GM19043 (cell line): ENCODE results near the gene CYP2W1.
"Not testable (repeated sequence)": the region's sequence is repeated elsewhere in the genome, so short reads cannot be mapped to it uniquely, and the experiment has no call there.

ENCODE experiments used
- ATAC-seq: cut with Tn5 transposase; IDR thresholded peaks from one replicate; pipeline ENCODE4 v1.9.1; 2021; ENCODE audit warnings: low read depth; ENCODE audit not compliant: unreplicated experiment

CYP2W1 gene

DNA sequence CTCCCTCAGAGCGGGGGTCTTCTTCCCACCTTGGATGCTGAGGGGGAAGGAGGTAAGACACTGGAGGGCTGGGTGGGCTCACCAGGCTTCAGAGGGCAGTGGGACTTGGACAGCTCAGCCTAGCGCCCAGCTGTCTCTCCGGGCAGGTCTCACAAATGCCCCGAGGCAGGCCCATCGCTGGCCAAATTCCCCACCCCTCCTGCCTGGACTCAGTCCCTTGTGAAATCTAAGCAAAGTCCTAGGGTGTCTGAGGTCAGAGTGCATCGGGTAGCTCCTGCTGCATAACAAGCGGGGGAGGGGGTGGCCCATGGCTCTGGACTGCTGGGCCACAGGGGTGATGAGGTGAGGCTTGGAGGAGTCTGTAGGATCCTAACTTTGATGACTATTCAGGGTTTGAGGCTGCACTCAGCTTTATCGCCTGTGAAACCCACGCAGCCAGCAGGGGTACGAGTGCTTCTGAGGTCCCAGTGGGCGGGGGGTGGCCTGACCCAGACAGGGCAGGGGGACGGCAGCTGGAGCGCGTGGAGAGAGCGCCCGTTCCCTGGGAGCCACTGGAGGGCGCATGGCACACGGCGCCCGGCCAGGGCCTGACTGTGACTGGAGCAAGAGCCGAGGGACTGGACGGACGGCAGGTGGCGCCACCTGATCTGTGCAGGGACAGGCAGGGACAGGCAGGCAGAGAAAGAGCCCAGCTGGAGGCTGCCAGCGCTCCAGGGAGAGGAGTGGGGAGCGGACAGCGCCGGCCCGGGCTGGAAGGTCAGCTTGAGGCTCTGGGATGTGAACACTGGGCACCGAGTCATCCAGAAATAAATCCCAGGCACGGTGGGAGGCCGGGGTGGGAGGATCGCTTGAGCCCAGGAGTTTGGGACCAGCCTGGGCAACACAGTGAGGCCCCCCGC is 10.0 kb downstream of the CYP2W1 start:
- peak; percentile 86 for ATAC-seq

DNA sequence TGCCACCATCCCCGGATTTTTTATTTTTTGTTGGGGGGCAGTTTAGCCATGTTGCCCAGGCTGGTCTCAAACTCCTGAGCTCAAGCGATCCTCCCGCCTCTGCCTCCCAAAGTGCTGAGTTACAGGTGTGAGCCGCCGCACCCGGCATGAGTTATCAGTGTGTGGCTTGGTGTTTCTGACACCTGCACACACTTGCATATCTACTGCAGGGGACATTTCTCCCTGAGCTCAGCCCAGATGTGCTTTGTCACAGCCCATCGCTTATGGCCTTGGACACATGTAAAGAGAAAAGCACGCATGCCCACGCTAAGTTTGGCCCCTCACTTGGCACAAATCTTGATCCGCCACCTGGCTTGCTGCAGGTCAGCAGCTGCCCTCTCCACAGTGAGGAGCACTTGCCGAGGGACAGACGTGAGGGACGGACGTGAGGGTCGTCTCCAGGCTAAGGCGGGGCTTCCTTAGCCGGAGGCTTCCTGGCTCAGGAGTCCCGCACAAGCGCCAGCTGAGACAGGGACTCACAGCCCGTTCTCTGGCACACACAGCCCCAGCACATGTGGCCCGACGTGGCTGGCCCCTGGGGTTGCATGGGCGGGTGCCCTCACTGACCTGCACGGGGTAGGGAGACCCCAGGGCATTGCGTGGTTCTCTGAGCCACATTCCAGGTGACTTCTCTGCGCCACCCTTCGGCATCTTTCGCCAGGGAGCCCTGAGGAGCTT is 11.8 kb downstream of the CYP2W1 start:
- ATAC-seq = no peak

DNA sequence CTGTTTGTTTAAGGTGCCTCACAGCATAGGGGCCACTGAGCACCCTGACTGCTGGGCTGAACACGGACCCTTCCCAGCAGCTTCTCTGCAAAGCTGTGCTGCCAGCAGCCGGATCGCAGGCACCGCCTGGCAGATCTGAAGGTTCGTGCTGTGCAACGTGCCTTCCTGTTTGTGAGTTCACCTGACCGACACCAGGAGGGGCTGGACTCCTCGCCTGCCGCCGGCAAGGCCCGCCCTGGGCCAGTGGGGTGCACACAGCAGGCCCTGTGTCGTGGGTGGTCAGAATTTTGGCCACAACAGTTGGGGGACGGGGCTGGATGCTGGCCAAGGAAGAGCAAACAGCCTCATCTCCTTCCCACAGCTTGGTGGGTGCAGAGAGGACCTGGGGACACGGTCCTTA is 12.6 kb downstream of the CYP2W1 start:
- no peak for ATAC-seq

DNA sequence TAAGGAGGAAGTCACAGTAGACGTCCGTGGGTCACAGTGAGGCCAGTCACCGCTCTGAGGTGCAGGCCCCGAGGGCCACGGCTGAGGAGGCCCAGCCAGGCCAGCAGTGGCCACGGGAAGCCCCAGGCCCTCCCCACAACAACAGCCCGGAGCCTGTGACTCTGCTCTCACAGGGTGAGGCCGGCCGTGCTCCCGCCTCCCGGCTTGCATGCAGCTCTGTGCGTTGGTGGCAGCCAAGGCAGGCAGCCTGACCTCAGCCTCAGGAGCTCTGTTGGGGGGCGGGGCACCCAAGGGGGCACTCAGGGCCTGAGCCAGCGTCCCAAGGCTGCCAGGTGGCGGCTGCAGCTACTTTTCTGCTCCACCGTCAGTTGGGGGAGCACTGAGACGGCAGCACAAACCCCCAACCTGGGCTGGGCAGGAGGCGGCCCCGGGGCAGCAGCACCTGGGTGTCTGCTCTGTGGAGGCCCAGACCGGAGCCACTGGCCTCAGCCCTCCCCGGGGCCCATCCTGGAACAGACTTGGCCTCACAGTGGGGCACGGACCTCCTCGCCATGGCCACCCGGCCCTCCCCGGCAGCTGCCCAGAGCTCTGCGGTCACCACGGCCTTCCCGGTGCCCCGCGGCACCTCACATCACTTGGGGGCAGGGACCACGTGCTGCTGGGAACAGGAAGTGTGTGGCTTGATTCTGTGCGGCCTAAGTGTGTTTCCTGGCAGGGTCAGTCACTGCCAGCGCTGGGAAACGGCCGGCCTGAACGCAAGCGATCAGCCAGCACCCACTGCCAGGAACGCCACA is 13.3 kb downstream of the CYP2W1 start:
- ATAC-seq = no peak

DNA sequence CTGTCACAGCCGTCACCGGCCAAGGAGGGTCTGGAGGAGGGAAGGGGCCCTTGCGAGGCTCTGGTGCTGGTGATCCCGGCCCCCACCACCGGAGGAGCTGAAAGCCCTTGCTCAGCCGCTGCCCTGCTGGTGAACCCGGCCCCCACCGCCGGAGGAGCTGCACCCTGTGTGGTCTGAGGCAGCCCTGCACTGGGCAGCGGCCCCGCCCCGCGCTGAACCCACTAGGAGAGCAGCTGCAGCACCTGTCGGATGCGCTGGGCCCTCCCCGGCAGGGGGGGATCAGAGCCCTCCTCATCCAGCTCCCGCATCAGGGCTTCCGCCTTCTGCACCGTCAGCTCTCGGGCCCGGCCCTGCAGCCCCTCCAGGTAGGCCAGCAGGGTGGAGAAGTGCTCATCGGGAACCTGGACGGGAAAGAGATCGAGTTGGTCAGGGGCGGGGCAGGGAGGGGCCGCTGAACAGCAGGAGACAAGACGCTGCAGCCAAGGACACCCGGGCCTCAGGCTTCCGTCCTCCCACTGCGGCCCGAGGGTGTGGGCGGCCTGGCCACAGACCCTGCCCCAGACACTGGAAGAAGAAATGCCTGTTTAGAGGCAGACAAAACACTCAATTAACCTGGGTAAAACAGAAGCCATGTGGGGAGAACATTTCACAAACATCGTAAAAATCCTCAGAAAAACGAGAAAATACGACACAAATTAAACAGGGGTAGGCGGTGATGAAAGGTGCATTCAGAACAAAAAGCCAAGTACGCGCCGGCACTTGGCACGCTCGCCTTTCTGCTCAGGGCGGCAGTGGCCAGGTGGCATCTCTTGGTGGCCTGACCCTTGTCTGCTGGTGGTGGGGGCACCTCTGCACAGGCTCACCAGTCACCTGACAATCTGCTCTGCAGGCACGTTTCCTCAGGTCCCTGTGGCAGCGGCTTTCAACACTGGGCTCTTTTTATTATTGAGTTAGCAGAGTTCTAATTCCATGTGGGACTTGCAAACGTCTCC is 14.7 kb downstream of the CYP2W1 start:
- ATAC-seq = no peak

DNA sequence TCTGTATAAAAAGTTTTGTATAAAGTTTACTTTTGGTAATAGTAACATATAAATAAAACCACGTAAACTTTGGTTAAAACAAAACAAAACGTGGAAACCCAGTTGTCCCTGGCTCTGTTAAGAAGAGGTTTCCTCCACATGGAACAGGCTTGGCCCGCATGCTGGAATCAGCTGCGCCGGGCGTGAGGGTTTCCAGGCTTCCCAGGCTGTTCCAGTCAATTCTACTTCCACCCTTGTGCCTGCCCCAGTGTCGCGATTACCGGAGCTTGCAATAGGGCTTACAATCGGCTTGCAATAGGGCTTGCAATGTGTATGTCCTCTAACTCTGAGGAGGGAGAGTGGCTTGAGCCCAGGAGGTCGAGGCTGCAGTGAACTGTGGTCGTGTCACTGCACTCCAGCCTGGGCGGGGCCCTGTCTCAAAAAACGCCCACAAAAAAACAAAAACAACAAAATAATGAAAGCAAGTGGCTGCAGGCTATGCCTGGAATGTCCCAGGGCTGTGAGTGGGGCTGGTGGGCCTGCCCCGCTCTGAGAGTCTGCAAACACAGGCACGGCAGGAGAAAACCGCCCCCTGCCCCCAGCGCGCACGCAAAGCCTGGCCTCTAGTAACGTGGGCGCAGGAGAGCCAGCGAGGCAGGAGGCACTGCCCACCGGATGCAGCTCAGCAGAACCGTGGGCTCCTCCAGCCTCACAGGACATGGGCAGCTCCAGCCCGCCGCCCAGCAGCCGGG is 16.3 kb downstream of the CYP2W1 start:
- ATAC-seq = no peak

DNA sequence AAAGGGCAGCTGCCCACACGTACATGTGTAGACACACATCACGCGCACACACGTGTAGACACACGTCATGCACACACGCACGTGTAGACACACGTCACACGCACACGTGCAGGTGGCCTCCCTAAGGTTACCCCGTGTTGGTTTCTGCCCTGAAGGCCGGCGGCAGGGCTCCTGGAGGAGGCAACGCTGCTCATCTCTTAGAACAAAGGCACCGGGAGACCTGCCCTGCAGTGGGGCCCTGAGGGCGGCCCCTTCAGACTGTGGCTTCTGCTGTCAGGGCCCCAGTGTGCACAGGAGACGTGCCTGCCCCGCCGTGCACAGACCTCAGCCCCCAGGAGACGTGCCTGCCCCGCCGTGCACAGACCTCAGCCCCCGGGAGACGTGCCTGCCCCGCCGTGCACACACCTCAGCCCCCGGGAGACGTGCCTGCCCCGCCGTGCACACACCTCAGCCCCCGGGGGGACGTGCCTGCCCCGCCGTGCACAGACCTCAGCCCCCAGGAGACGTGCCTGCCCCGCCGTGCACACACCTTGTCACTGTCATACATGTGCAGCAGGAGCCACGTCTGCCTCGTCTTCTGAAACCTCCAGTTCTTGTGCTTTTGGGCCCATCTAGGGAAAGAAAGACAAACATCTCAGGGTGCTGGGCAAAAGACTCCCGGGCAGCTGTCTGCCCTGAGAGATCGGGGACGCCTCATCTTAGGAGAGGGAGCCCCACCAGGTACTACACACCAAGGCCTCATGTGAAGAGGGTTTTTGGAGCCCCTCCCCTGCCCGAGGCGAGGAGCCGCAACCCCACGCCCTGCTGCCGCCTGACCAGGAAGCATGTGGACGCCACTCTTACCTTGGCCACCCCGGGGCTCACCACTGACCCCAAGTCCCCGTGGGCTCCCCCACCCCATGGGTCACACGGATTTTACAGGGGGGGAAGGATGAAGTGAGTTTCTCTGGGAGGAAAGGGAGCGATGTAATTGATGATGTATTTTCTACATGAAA is 17.3 kb downstream of the CYP2W1 start:
- ATAC-seq = no peak

DNA sequence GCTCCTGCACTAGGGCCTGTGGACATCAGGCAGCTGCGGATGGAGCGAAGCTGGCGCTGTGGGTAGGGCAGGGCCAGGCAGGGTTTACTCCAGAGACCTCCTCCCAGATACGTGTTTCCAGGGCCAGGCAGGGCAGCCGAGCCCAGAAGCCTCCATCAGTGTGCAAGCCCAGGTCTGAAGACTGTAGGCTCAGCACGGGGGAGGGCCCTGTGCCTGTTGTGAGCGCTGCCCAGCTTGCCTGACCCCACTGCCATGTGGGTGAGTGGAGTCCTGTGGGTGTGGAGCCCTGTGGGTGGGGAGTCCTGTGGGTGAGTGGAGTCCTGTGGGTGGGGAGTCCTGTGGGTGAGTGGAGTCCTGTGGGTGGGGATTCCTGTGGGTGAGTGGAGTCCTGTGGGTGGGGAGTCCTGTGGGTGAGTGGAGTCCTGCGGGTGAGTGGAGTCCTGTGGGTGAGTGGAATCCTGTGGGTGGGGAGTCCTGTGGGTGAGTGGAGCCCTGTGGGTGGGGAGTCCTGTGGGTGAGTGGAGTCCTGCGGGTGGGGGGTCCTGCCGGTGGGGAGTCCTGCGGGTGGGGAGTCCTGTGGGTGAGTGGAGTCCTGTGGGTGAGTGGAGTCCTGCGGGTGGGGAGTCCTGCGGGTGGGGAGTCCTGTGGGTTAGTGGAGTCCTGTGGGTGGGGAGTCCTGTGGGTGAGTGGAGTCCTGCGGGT is 18.2 kb downstream of the CYP2W1 start:
- not testable (repeated sequence) for ATAC-seq

DNA sequence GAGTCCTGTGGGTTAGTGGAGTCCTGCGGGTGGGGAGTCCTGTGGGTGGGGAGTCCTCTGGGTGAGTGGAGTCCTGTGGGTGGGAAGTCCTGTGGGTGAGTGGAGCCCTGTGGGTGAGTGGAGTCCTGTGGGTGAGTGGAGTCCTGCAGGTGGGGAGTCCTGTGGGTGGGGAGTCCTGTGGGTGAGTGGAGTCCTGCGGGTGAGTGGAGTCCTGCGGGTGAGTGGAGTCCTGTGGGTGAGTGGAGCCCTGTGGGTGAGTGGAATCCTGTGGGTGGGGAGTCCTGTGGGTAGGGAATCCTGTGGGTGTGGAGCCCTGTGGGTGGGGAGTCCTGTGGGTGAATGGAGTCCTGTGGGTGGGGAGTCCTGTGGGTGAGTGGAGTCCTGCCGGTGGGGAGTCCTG is 19.0 kb downstream of the CYP2W1 start:
- not testable (repeated sequence) for ATAC-seq

DNA sequence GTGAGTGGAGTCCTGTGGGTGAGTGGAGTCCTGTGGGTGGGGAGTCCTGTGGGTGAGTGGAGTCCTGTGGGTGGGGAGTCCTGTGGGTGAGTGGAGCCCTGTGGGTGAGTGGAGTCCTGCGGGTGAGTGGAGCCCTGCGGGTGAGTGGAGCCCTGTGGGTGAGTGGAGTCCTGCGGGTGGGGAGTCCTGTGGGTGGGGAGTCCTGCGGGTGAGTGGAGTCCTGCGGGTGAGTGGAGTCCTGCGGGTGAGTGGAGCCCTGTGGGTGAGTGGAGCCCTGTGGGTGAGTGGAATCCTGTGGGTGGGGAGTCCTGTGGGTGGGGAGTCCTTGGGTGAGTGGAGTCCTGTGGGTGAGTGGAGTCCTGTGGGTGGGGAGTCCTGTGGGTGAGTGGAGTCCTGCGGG is 19.5 kb downstream of the CYP2W1 start:
- ATAC-seq = not testable (repeated sequence)

DNA sequence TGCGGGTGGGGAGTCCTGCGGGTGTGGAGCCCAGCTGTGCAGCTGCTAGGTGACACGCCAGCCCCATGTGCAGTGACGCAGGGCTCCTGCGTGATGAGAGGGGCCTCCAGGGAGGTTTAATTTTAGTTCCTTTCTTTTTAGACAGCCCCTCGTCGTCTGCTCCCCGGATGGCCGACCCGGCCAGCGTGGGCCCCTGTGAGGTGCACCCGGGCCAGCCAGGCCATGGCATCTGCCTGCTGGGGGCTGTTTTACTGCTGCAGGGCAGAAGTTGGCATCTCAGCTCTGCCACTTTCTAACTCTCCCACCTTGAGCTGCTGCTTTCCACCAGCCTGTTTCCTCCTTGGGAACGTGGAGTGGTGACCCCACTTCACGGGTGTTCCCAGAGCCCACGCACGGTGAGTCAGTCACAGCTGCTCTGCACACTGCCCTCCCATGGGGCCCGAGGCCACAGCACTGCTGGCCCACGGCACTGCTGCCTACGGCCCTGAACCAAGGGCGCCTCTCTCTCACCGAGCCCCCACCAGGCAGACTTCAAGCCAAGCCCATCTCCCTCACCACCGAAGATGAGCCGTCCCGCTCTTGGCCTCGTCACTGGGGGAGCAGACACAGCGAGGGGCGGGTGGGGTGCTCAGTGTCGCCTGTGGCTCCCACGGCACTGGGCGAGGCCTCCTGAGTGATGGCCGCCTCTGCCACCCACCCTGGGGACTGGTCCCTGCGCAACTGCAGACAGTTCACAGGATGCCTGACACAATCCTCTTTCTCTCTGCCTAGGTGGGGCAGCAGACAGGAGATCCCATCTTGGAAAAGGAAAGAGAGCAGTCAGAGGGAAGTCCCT is 21.3 kb downstream of the CYP2W1 start:
- no peak for ATAC-seq

DNA sequence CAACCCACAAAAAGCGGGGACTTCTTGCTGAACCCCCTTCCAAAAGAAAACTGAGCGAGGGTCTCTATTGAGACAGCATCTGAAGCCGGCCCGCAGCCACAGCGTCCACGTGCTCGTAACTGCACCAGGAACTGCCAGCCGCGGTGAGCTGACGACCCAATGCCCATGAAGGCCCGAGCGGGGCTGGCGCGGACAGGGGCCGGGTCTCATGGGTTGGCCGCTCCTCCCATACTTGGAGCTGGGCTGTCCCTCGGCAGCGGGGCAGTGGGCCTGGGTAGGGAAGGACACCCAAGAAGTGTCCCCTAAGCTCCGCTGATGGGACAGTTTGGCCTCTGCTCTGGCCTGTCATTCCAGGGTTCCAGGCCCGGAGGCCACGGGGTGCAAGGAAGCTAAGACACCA is 22.3 kb downstream of the CYP2W1 start:
- no peak for ATAC-seq

DNA sequence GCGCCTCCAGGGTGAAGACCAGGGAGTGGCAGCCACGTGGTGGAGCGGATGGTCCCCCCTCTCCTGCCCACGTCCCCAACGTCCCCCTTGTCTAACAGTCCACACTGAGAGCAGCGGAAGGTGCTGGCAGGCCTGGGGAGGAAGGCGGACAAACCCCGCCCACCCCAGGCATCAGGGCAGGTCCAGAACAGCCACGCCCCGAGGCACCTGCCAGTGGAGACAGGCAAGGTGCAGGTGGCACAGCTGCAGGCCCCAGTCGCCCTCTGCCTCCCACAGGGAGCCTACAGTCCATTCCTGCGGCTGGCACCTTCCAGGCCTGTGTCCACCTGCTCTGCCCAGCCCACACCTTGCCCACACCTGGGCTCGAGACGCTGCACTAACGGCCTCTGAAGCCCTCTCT is 24.9 kb downstream of the CYP2W1 start:
- no peak for ATAC-seq

DNA sequence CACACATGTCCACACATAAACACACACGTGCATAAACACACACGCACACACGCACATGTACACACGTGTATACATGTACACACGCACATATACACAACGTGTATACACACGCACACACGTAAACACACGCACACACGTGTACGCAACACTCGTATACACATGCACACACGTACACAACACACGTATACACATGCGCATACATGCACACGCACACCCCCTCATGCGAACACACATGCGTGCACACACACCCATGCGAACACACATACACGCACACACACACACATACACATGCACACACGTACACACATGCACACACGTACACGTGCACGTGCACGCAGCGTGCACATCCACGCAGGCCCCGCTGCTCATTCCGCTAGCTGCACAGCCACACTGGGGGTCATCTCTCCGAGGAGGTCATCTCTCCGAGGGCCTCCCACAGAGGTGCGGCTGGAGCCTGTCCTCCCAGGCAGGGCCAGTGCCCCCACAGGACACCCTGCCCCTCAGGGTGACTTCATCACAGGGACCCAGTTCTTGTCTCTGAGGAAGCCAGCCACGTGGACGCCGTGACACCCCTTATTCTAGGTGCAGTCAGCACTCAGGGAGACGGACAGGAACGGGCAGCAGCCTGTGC is 25.9 kb downstream of the CYP2W1 start:
- ATAC-seq = no peak

DNA sequence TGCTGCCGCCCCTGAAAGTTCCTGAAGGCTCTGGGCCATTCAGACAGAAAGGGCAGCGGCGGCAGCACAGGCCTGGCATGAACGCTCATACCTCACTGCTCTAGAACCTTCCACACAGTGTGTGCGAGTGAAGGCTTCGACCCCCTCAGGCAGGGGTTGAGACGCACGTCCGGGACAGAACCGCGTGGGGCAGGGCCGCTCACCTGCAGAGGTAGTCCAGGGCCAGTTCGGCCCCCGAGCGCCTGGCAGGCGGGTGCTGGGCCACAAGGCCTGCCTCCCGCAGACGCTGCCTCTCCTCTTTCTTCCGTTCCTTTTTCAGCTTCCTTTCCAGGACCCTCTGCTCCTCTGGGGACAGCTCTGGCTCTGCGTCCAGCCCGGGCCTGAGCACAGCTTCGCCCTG is 26.8 kb downstream of the CYP2W1 start:
- no peak for ATAC-seq

DNA sequence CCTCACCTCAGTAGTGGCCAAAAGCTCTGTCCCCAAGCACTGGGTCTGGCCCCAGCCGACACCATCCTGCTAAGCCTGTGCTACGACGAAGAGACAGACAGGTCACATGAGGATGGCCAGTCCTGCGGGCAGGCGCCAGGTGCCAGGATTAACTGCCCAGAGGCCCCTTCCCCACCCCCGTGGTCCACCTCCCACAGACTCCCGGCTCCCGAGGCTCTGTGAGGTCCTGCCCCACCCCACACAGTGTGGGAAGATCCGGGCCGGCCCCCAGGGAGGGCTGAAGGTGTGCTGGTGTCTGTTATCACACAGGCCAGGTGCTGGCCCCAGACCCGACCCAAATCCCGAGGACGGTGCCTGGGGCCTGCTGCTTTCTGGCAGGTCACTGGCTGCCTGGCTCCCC is 27.2 kb downstream of the CYP2W1 start:
- no peak for ATAC-seq
